Suprapubic skin (tissue), 4 donors: ENCODE measurements around the gene ANXA4. TPM values are rescaled to one million over a fixed set of nuclear protein-coding genes. Genes with fewer than 3 reads are reported as not detected.

Experiments
- DNase-seq, 2 donors: peaks; one replicate each; pipeline ENCODE4 v3.0.0-alpha.2; 2019; ENCODE audit warnings: low spot score in 2 of 2
- H3K27ac ChIP-seq: fragments of 200-600 bp; sonication (generic); one replicate; pipeline ENCODE4 v1.5.1; 2019
- H3K27me3 ChIP-seq: fragments of 200-600 bp; sonication (generic); one replicate; pipeline ENCODE4 v1.5.1; 2019
- H3K36me3 ChIP-seq: fragments of 200-600 bp; sonication (generic); one replicate; pipeline ENCODE4 v1.5.1; 2019
- H3K4me1 ChIP-seq: fragments of 200-600 bp; sonication (generic); one replicate; pipeline ENCODE4 v1.5.1; 2019
- H3K4me3 ChIP-seq: fragments of 200-600 bp; sonication (generic); one replicate; pipeline ENCODE4 v1.5.1; 2019; ENCODE audit warnings: mild to moderate bottlenecking
- H3K9me3 ChIP-seq: fragments of 200-600 bp; sonication (generic); one replicate; pipeline ENCODE4 v1.5.1; 2019
- CTCF ChIP-seq, 2 donors: fragments of 200-600 bp in 1 of 2; fragments of 450-650 bp in 1 of 2; sonication (generic) in 1 of 2; IDR thresholded peaks; one replicate each; pipeline ENCODE4 v1.5.1; 2016 to 2019; ENCODE audit warnings: antibody characterized with exemption in 2 of 2, mild to moderate bottlenecking in 1 of 2, moderate library complexity in 1 of 2
- EP300 ChIP-seq: sonication (generic); formaldehyde crosslinking; IDR thresholded peaks from one replicate; pipeline ENCODE4 v1.6.1; 2017; ENCODE audit warnings: antibody characterized with exemption
- POLR2A ChIP-seq, 2 donors: fragments of 450-650 bp; IDR thresholded peaks; one replicate each; pipeline ENCODE4 v1.6.1; 2017; ENCODE audit warnings: antibody characterized with exemption in 2 of 2, mild to moderate bottlenecking in 2 of 2, moderate library complexity in 2 of 2
- POLR2AphosphoS5 ChIP-seq, 3 donors: sonication (generic); formaldehyde crosslinking; IDR thresholded peaks; one replicate each; pipeline ENCODE4 v1.6.1; 2017; ENCODE audit warnings: antibody characterized with exemption in 3 of 3
- WGBS: methylation state at CpG from one replicate; pipeline ENCODE4 v1.1.5; 2018; 5-methylcytosine and 5-hydroxymethylcytosine counted together
- total RNA-seq, 4 donors: library from RNA; depleted of rRNA; stranded (reverse); fragments of >200 nt; gene quantifications; one replicate each; pipeline ENCODE4 v1.1.0, GENCODE V29; 2016

The ANXA4 gene
- total RNA-seq, 4 donors from 2014 or later = 58.1 to 91.6 (median 85.8) TPM

- 79% methylated on average over 2 of the region's 2 CpGs for WGBS
- TF ChIP-seq POLR2A (IDR thresholded peaks at IDR 0.05) = no peak
- TF ChIP-seq EP300 = no peak
- no peak for TF ChIP-seq CTCF (IDR thresholded peaks at IDR 0.05)
- no peak for TF ChIP-seq POLR2AphosphoS5 (IDR thresholded peaks at IDR 0.05)
- no peak for DNase-seq
- H3K36me3 ChIP-seq = no peaks in the 10 kb centered on the region
- H3K27ac ChIP-seq = peak overlapping the region; percentile 95
- H3K4me3 ChIP-seq = no peak overlapping the region
- no peaks in the 10 kb centered on the region for H3K9me3 ChIP-seq
- no peaks in the 10 kb centered on the region for H3K27me3 ChIP-seq
- H3K4me1 ChIP-seq = peaks cover 99% of the 10 kb centered on the region
These were observed 26.9 kb downstream of the ANXA4 start for GRCh38 chr2:69768789-69769188.

- DNase-seq = no peak
- 38% methylated on average over 1 of the region's 1 CpG for WGBS
- Histone ChIP-seq H3K27ac (peak overlapping the region; percentile 95), H3K4me1 (peaks cover 99% of the 10 kb centered on the region), H3K27me3 (no peaks in the 10 kb centered on the region), H3K9me3 (no peaks in the 10 kb centered on the region), H3K36me3 (no peaks in the 10 kb centered on the region), H3K4me3 (no peak overlapping the region)
- TF ChIP-seq POLR2A (IDR thresholded peaks at IDR 0.05) (no peak), CTCF (IDR thresholded peaks at IDR 0.05) (no peak), EP300 (no peak), POLR2AphosphoS5 (IDR thresholded peaks at IDR 0.05) (no peak)
These were observed 27.3 kb downstream of the ANXA4 start for GRCh38 chr2:69769272-69769671.

GRCh38 chr2:69770193-69770702 is 28.3 kb downstream of the ANXA4 start:
- Histone ChIP-seq H3K36me3 (no peaks in the 10 kb centered on the region), H3K9me3 (no peaks in the 10 kb centered on the region), H3K27ac (peak overlapping the region; percentile 95), H3K4me1 (peaks cover 96% of the 10 kb centered on the region), H3K4me3 (no peak overlapping the region), H3K27me3 (no peaks in the 10 kb centered on the region)
- TF ChIP-seq POLR2A (IDR thresholded peaks at IDR 0.05) (no peak), POLR2AphosphoS5 (IDR thresholded peaks at IDR 0.05) (peak in 2 of 3 donors; percentile 70 to 79), CTCF (IDR thresholded peaks at IDR 0.05) (no peak), EP300 (no peak)
- DNase-seq = no peak
- WGBS = 33% methylated on average over 5 of the region's 5 CpGs

DNA sequence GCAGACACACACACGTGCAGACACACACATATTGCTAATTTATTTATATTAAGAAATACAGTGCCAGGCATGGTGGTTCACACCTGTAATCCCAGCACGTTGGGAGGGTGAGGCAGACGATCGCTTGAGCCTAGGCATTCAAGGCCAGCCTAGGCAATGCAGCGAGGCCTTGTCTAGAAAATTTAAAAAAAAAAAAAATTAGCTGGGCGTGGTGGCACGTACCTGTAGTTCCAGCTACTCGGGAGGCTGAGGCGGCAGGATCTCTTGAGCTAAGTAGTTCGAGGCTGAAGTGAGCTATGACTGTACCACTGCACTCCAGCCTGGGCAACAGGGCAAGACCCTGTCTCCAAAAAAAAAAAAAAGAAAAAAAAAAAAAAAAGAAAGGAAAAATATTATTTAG is 28.8 kb downstream of the ANXA4 start:
- no peaks in the 10 kb centered on the region for H3K27me3 ChIP-seq
- H3K9me3 ChIP-seq = no peaks in the 10 kb centered on the region
- no peak for DNase-seq
- peak overlapping the region; percentile 95 for H3K27ac ChIP-seq
- H3K4me1 ChIP-seq = peaks cover 91% of the 10 kb centered on the region
- 62% methylated on average over 10 of the region's 10 CpGs for WGBS
- TF ChIP-seq EP300 (no peak), POLR2A (IDR thresholded peaks at IDR 0.05) (no peak), POLR2AphosphoS5 (IDR thresholded peaks at IDR 0.05) (no peak), CTCF (IDR thresholded peaks at IDR 0.05) (no peak)
- no peak overlapping the region for H3K4me3 ChIP-seq
- no peaks in the 10 kb centered on the region for H3K36me3 ChIP-seq

- H3K36me3 ChIP-seq = no peaks in the 10 kb centered on the region
- TF ChIP-seq POLR2A (IDR thresholded peaks at IDR 0.05) = no peak
- no peak for TF ChIP-seq EP300
- no peak for TF ChIP-seq CTCF (IDR thresholded peaks at IDR 0.05)
- H3K27ac ChIP-seq = peak overlapping the region; percentile 95
- peaks cover 84% of the 10 kb centered on the region for H3K4me1 ChIP-seq
- H3K4me3 ChIP-seq = no peak overlapping the region
- DNase-seq = no peak
- 77% methylated on average over 1 of the region's 1 CpG for WGBS
- no peaks in the 10 kb centered on the region for H3K27me3 ChIP-seq
- H3K9me3 ChIP-seq = no peaks in the 10 kb centered on the region
These were observed 29.5 kb downstream of the ANXA4 start for GRCh38 chr2:69771461-69771860.
